GM23338 (cell line): ENCODE measurements around the gene LCOR. TPM values are rescaled to one million over a fixed set of nuclear protein-coding genes. Genes with fewer than 3 reads are reported as not detected.

Experiments
- ATAC-seq: fragments of 200-7000 bp; cut with Tn5 transposase; 3 replicates; pipeline ENCODE4 v1.9.1; 2020
- DNase-seq: peaks from one replicate; pipeline ENCODE4 v3.0.0-alpha.2; 2015; ENCODE audit warnings: low spot score
- H2AFZ ChIP-seq: fragments of 200-600 bp; sonication (generic); 2 replicates; pipeline ENCODE4 v1.8.0; 2016; ENCODE audit warnings: antibody characterized with exemption, mild to moderate bottlenecking, moderate library complexity
- H3F3A ChIP-seq: fragments of 200-600 bp; sonication (generic); replicated peaks from 2 replicates; pipeline ENCODE4 v1.8.0; 2017; ENCODE audit warnings: antibody characterized with exemption, mixed run types, low read depth
- H3K27ac ChIP-seq: fragments of 200-600 bp; sonication (generic); 2 replicates; pipeline ENCODE4 v1.6.1; 2016; ENCODE audit warnings: low read depth
- H3K27me3 ChIP-seq: fragments of 200-600 bp; sonication (generic); 2 replicates; pipeline ENCODE4 v1.8.0; 2016; ENCODE audit warnings: mild to moderate bottlenecking, mixed run types, moderate library complexity; ENCODE audit not compliant: insufficient read depth
- H3K36me3 ChIP-seq: fragments of 200-600 bp; sonication (generic); 2 replicates; pipeline ENCODE4 v1.8.0; 2016; ENCODE audit warnings: mild to moderate bottlenecking; ENCODE audit not compliant: insufficient read depth
- H3K4me1 ChIP-seq: fragments of 200-600 bp; sonication (generic); 2 replicates; pipeline ENCODE4 v1.8.0; 2016; ENCODE audit warnings: mild to moderate bottlenecking, moderate library complexity; ENCODE audit not compliant: insufficient read depth
- H3K4me2 ChIP-seq: fragments of 200-600 bp; sonication (generic); 2 replicates; pipeline ENCODE4 v1.7.1; 2017; ENCODE audit warnings: mixed run types
- H3K4me3 ChIP-seq: fragments of 200-600 bp; sonication (generic); 2 replicates; pipeline ENCODE4 v1.6.1; 2016; ENCODE audit warnings: mixed run types
- H3K79me2 ChIP-seq: fragments of 200-600 bp; sonication (generic); replicated peaks from 2 replicates; pipeline ENCODE4 v1.8.0; 2017; ENCODE audit warnings: mild to moderate bottlenecking; ENCODE audit not compliant: insufficient read depth
- H3K9me2 ChIP-seq: fragments of 200-600 bp; sonication (generic); 2 replicates; pipeline ENCODE4 v1.8.0; 2017; ENCODE audit not compliant: insufficient read depth
- H4K20me1 ChIP-seq: fragments of 200-600 bp; sonication (generic); replicated peaks from 2 replicates; pipeline ENCODE4 v1.8.0; 2017; ENCODE audit warnings: mild to moderate bottlenecking; ENCODE audit not compliant: insufficient read depth
- H3K27ac Mint-ChIP-seq: 2 replicates; pipeline ENCODE4 v1.8.0; 2020; ENCODE audit warnings: inconsistent platforms, mild to moderate bottlenecking, moderate library complexity, mixed read lengths
- H3K27me3 Mint-ChIP-seq: 3 replicates; pipeline ENCODE4 v1.8.0; 2022; ENCODE audit warnings: low read depth, mild to moderate bottlenecking, moderate library complexity, mixed read lengths, inconsistent platforms; ENCODE audit not compliant: insufficient read depth, poor library complexity
- H3K36me3 Mint-ChIP-seq: 3 replicates; pipeline ENCODE4 v1.8.0; 2021; ENCODE audit warnings: low read depth, mild to moderate bottlenecking, inconsistent platforms, moderate library complexity, mixed read lengths
- H3K4me1 Mint-ChIP-seq: 3 replicates; pipeline ENCODE4 v1.8.0; 2020; ENCODE audit warnings: mild to moderate bottlenecking, inconsistent platforms, mixed read lengths
- H3K4me3 Mint-ChIP-seq: 3 replicates; pipeline ENCODE4 v1.8.0; 2021; ENCODE audit warnings: moderate library complexity, mild to moderate bottlenecking, inconsistent platforms, mixed read lengths
- H3K9me3 Mint-ChIP-seq: 3 replicates; pipeline ENCODE4 v1.8.0; 2020; ENCODE audit warnings: moderate library complexity, mild to moderate bottlenecking, inconsistent platforms, mixed read lengths
- CREB1 ChIP-seq: fragments of 250-450 bp; sonication (Bioruptor Pico); IDR thresholded peaks from 2 replicates; pipeline ENCODE4 v1.5.0; 2020; ENCODE audit warnings: low read depth, mild to moderate bottlenecking, moderate library complexity
- CTCF ChIP-seq, 2 experiments: fragments of 200-600 bp in 1 of 2; sonication (generic) in 1 of 2; conservative IDR thresholded peaks; 2 replicates each; pipeline versions ENCODE4 v1.5.1 to v1.6.1; 2016 to 2017; ENCODE audit warnings: antibody characterized with exemption in 2 of 2, low read depth in 2 of 2, mild to moderate bottlenecking in 2 of 2, moderate library complexity in 1 of 2
- ETS1 ChIP-seq: IDR thresholded peaks from 2 replicates; pipeline ENCODE4 v1.6.1; 2016; ENCODE audit warnings: antibody characterized with exemption
- EZH2 ChIP-seq: fragments of 200-600 bp; sonication (generic); IDR thresholded peaks from one replicate; pipeline ENCODE4 v1.8.0; 2017; ENCODE audit warnings: antibody characterized with exemption, mild to moderate bottlenecking, low read depth; ENCODE audit not compliant: unreplicated experiment
- EZH2phosphoT487 ChIP-seq: fragments of 200-600 bp; sonication (generic); IDR thresholded peaks from one replicate; pipeline ENCODE4 v1.8.1; 2018; ENCODE audit warnings: antibody characterized with exemption; ENCODE audit not compliant: unreplicated experiment
- JUNB ChIP-seq: IDR thresholded peaks from one replicate; pipeline ENCODE4 v1.6.1; 2016; ENCODE audit warnings: antibody characterized with exemption; ENCODE audit not compliant: unreplicated experiment
- NANOG ChIP-seq: IDR thresholded peaks from 2 replicates; pipeline ENCODE4 v1.6.1; 2016; ENCODE audit warnings: antibody characterized with exemption, borderline replicate concordance
- POLR2AphosphoS5 ChIP-seq: IDR thresholded peaks from 2 replicates; pipeline ENCODE4 v1.6.1; 2016; ENCODE audit warnings: antibody characterized with exemption, low read depth
- REST ChIP-seq: IDR thresholded peaks from one replicate; pipeline ENCODE4 v1.6.1; 2018; ENCODE audit warnings: antibody characterized with exemption; ENCODE audit not compliant: unreplicated experiment
- STAT1 ChIP-seq: IDR thresholded peaks from one replicate; pipeline ENCODE4 v1.6.1; 2016; ENCODE audit warnings: antibody characterized with exemption; ENCODE audit not compliant: unreplicated experiment
- ZNF114 ChIP-seq: fragments of 250-450 bp; sonication (Bioruptor Pico); IDR thresholded peaks from 2 replicates; pipeline ENCODE4 v1.5.0; 2020; ENCODE audit warnings: mild to moderate bottlenecking, moderate library complexity
- ZNF331 ChIP-seq: fragments of 250-450 bp; sonication (Bioruptor Pico); IDR thresholded peaks from 2 replicates; pipeline ENCODE4 v1.5.0; 2020; ENCODE audit warnings: low read depth, mild to moderate bottlenecking, moderate library complexity
- ZNF462 ChIP-seq: fragments of 250-450 bp; sonication (Bioruptor Pico); IDR thresholded peaks from 2 replicates; pipeline ENCODE4 v1.5.0; 2020; ENCODE audit warnings: mild to moderate bottlenecking, moderate library complexity
- polyA plus RNA-seq: library from polyadenylated mRNA; unstranded; fragments of >200 nt; fragmentation: Nextera tagmentation; extraction: Ambion mirVana; gene quantifications from 2 replicates; pipeline ENCODE4 v1.2.1, GENCODE V29; 2016
- total RNA-seq: library from RNA; depleted of rRNA; stranded (reverse); fragments of >200 nt; shearing (Covaris generic); gene quantifications from 2 replicates; pipeline ENCODE4 v1.2.3, GENCODE V29; 2014

The LCOR gene
- total and polyA plus RNA-seq, 2 experiments from 2014 or later, result 6.9 to 14.9 TPM

GRCh38 chr10:97039538-97040247, 207.6 kb downstream of the LCOR start:
- no peak for ATAC-seq
- Mint-ChIP-seq H3K9me3 (no peaks in the 10 kb centered on the region), H3K36me3 (no peaks in the 10 kb centered on the region; the same call in 2 of the 3 replicates), H3K27ac (no peak overlapping the region), H3K4me1 (peaks cover 20% of the 10 kb centered on the region), H3K4me3 (no peak overlapping the region), H3K27me3 (peaks cover 19% of the 10 kb centered on the region)
- no peak overlapping the region for H3K27ac ChIP-seq
- H3F3A ChIP-seq, result no peaks in the 10 kb centered on the region
- no peaks in the 10 kb centered on the region for H3K27me3 ChIP-seq
- H3K4me3 ChIP-seq, result no peak overlapping the region
- no peaks in the 10 kb centered on the region for H4K20me1 ChIP-seq
- H3K4me2 ChIP-seq, result no peak overlapping the region
- DNase-seq, result no peak
- peak overlapping the region; percentile 14; the same call in 1 of the 2 replicates for H2AFZ ChIP-seq
- H3K79me2 ChIP-seq, result no peaks in the 10 kb centered on the region
- no peaks in the 10 kb centered on the region for H3K9me2 ChIP-seq
- H3K36me3 ChIP-seq, result no peaks in the 10 kb centered on the region
- TF ChIP-seq ZNF462 (CRISPR knock-in tag) (no peak), CREB1 (no peak), ZNF114 (no peak), REST (no peak), POLR2AphosphoS5 (no peak), ZNF331 (CRISPR knock-in tag) (no peak), STAT1 (no peak), JUNB (no peak), ETS1 (no peak), CTCF (conservative IDR thresholded peaks at IDR 0.05; ENCODE audit: low read depth in 2 of 2) (no peak), NANOG (no peak), EZH2 (no peak), EZH2phosphoT487 (no peak)
- H3K4me1 ChIP-seq, result peaks cover 6% of the 10 kb centered on the region
